MM.1S (cell line): ENCODE data around the gene ARTN.

Experiments used
- DNase-seq: peaks from one replicate; pipeline ENCODE4 v3.0.0-alpha.2; 2015
- H2AFZ ChIP-seq: fragments of 300-600 bp; sonication (generic); 2 replicates; pipeline ENCODE4 v1.6.0; 2016; ENCODE audit warnings: antibody characterized with exemption, low read length
- H3F3A ChIP-seq: fragments of 300-600 bp; sonication (generic); 2 replicates; pipeline ENCODE4 v1.6.1; 2016; ENCODE audit warnings: mild to moderate bottlenecking, antibody characterized with exemption, low read length, moderate library complexity, mixed read lengths; ENCODE audit not compliant: insufficient read depth
- H3K27ac ChIP-seq: fragments of 300-600 bp; sonication (generic); 2 replicates; pipeline ENCODE4 v1.5.1; 2016; ENCODE audit warnings: mild to moderate bottlenecking, low read length
- H3K27me3 ChIP-seq: fragments of 300-600 bp; sonication (generic); replicated peaks from 2 replicates; pipeline ENCODE4 v1.6.0; 2016; ENCODE audit warnings: low read length; ENCODE audit not compliant: insufficient read depth
- H3K36me3 ChIP-seq: fragments of 300-600 bp; sonication (generic); replicated peaks from 2 replicates; pipeline ENCODE4 v1.6.1; 2016; ENCODE audit warnings: mild to moderate bottlenecking, low read length, mixed read lengths; ENCODE audit not compliant: insufficient read depth
- H3K4me1 ChIP-seq: fragments of 300-600 bp; sonication (generic); 2 replicates; pipeline ENCODE4 v1.6.1; 2016; ENCODE audit warnings: low read length, mixed read lengths
- H3K4me2 ChIP-seq: fragments of 300-600 bp; sonication (generic); 2 replicates; pipeline ENCODE4 v1.6.0; 2016; ENCODE audit warnings: low read depth, low read length
- H3K4me3 ChIP-seq: fragments of 300-600 bp; sonication (generic); 2 replicates; pipeline ENCODE4 v1.5.1; 2016; ENCODE audit warnings: low read length, mixed read lengths
- H3K79me2 ChIP-seq: fragments of 300-600 bp; sonication (generic); 2 replicates; pipeline ENCODE4 v1.6.1; 2016; ENCODE audit warnings: mixed run types, low read length, mixed read lengths
- H3K9ac ChIP-seq: fragments of 300-600 bp; sonication (generic); 2 replicates; pipeline ENCODE4 v1.6.1; 2016; ENCODE audit warnings: low read length, mixed read lengths
- H3K9me2 ChIP-seq: fragments of 300-600 bp; sonication (generic); replicated peaks from 2 replicates; pipeline ENCODE4 v1.6.1; 2016; ENCODE audit warnings: mild to moderate bottlenecking, low read length, mixed read lengths; ENCODE audit not compliant: insufficient read depth
- H3K9me3 ChIP-seq: fragments of 300-600 bp; sonication (generic); replicated peaks from 2 replicates; pipeline ENCODE4 v1.6.1; 2016; ENCODE audit warnings: mild to moderate bottlenecking, low read length, mixed read lengths; ENCODE audit not compliant: insufficient read depth
- H4K20me1 ChIP-seq: fragments of 300-600 bp; sonication (generic); 2 replicates; pipeline ENCODE4 v1.6.1; 2016; ENCODE audit warnings: mild to moderate bottlenecking, low read length, moderate library complexity, mixed read lengths; ENCODE audit not compliant: insufficient read depth
- EZH2 ChIP-seq: fragments of 300-600 bp; sonication (generic); optimal IDR thresholded peaks from 2 replicates; pipeline ENCODE3; 2017; ENCODE audit warnings: low read depth, mild to moderate bottlenecking, antibody characterized with exemption, low read length, mixed read lengths
- EZH2phosphoT487 ChIP-seq: fragments of 300-600 bp; sonication (generic); IDR thresholded peaks from 2 replicates; pipeline ENCODE4 v1.6.1; 2018; ENCODE audit warnings: antibody characterized with exemption, low read length
- TF ChIP-seq, protein P1 (sequence below): fragments of 300-600 bp; sonication (generic); IDR thresholded peaks from 2 replicates; pipeline ENCODE4 v1.5.1; 2016; ENCODE audit warnings: antibody characterized with exemption, low read length, mixed read lengths

Gene ARTN

DNA sequence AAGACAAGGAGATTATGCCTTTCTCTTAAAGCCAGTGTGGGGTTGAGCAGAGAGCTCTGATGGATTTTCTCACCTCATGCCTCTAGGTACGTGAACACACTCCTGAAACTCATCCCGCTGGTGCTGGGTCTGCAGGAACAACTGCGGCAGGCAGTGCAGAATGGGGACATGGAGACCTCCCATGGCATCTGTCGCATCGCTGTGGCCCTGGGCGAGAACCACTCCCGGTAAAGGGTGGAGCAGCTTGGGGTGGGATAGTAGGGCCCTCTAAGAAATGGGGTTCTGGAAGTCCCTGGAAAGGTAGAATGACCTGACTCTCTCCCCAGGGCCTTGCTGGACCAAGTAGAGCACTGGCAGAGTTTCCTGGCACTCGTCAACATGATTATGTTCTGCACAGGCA is 22.6 kb downstream of the ARTN start:
- H3K4me2 ChIP-seq, result no peak overlapping the region
- no peaks in the 10 kb centered on the region for H3K27me3 ChIP-seq
- no peaks in the 10 kb centered on the region for H3K4me1 ChIP-seq
- no peaks in the 10 kb centered on the region for H3K36me3 ChIP-seq
- TF ChIP-seq EZH2phosphoT487, result no peak
- TF ChIP-seq EZH2, result no peak
- TF ChIP-seq, protein P1, sequence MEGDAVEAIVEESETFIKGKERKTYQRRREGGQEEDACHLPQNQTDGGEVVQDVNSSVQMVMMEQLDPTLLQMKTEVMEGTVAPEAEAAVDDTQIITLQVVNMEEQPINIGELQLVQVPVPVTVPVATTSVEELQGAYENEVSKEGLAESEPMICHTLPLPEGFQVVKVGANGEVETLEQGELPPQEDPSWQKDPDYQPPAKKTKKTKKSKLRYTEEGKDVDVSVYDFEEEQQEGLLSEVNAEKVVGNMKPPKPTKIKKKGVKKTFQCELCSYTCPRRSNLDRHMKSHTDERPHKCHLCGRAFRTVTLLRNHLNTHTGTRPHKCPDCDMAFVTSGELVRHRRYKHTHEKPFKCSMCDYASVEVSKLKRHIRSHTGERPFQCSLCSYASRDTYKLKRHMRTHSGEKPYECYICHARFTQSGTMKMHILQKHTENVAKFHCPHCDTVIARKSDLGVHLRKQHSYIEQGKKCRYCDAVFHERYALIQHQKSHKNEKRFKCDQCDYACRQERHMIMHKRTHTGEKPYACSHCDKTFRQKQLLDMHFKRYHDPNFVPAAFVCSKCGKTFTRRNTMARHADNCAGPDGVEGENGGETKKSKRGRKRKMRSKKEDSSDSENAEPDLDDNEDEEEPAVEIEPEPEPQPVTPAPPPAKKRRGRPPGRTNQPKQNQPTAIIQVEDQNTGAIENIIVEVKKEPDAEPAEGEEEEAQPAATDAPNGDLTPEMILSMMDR, result no peak
- no peaks in the 10 kb centered on the region for H4K20me1 ChIP-seq
- H3K4me3 ChIP-seq, result no peak overlapping the region
- no peaks in the 10 kb centered on the region for H3K9me3 ChIP-seq
- no peaks in the 10 kb centered on the region for H3K79me2 ChIP-seq
- H3F3A ChIP-seq, result no peaks in the 10 kb centered on the region
- no peak overlapping the region for H3K9ac ChIP-seq
- H3K27ac ChIP-seq, result no peak overlapping the region
- H2AFZ ChIP-seq, result no peak overlapping the region
- H3K9me2 ChIP-seq, result no peaks in the 10 kb centered on the region
- DNase-seq, result no peak

DNA sequence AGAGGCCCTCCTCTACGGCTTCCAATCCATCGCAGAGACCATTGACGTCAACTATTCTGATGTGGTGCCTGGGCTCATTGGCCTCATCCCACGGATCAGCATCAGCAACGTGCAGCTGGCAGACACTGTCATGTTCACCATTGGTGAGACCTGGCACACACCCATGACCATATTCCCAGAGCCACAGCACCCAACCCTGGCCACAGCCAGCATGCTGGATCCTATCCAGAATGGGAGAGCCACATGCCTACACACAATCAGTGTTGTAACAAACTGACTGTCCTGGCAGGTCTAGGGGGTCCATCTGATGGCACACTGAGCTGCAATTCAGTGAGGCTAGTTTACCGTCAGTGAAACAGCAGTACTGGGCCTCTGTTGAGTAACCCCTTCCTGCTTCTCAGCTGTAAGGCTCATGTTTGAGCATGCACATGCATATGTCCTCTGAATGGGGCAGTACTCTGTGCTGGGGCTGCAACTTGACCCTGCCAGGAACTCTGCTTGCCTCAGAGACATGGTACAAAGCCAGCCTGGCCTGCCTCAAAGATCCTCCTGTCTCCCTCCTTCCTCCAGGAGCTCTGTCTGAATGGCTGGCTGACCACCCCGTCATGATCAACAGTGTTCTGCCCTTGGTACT is 23.9 kb downstream of the ARTN start:
- Histone ChIP-seq H3K9me3 (no peaks in the 10 kb centered on the region), H3K4me1 (no peaks in the 10 kb centered on the region), H3K9me2 (no peaks in the 10 kb centered on the region), H3K9ac (no peak overlapping the region), H2AFZ (no peak overlapping the region), H3F3A (no peaks in the 10 kb centered on the region), H3K27ac (no peak overlapping the region), H4K20me1 (no peaks in the 10 kb centered on the region), H3K27me3 (no peaks in the 10 kb centered on the region), H3K79me2 (no peaks in the 10 kb centered on the region), H3K36me3 (no peaks in the 10 kb centered on the region), H3K4me3 (no peak overlapping the region), H3K4me2 (no peak overlapping the region)
- no peak for DNase-seq
- TF ChIP-seq EZH2phosphoT487, result no peak
- TF ChIP-seq, protein P1, result no peak
- no peak for TF ChIP-seq EZH2

DNA sequence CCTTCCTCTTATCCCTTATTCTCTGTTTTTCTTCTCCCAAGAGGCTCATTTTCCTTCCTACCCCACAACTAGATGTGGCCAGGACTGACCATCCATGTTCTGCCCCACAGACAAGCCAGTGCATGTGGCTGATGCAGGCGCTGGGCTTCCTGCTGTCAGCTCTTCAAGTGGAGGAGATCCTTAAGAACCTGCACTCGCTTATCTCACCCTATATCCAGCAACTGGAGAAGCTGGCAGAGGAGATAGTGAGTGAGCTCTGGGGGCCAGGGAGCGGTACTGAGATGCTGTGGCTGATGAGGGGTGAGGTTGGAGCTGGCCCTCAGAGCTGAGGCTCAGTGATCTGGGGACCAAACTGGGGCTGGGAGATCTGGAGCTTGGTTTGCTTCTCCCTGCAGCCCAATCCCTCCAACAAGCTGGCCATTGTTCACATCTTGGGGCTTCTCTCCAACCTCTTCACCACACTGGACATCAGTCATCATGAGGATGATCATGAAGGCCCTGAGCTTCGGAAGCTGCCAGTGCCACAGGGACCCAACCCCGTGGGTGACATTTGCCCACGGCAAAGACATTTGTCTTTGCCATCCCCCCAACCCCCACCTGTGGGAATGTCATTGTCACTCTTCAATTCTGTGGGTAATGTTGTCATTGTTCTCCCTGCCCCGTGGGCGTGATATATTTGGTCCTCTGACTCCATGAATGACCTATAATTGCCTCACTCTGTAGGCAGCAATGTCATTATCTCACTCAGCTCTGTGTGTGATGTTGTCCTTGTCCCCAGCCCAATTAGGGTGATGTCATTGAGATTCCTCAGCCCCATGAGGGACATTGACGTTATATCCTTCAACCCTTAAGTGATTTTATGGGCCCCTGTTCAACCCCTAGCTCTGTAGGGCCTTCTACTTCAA is 25.0 kb downstream of the ARTN start:
- Histone ChIP-seq H3K79me2 (no peaks in the 10 kb centered on the region), H3K9ac (no peak overlapping the region), H4K20me1 (no peaks in the 10 kb centered on the region), H3K4me1 (no peaks in the 10 kb centered on the region), H3K27me3 (no peaks in the 10 kb centered on the region), H3F3A (no peaks in the 10 kb centered on the region; the same call in 1 of the 2 replicates), H3K4me2 (no peak overlapping the region), H3K36me3 (no peaks in the 10 kb centered on the region), H3K27ac (no peak overlapping the region), H3K4me3 (no peak overlapping the region), H3K9me3 (no peaks in the 10 kb centered on the region), H2AFZ (no peak overlapping the region), H3K9me2 (no peaks in the 10 kb centered on the region)
- no peak for DNase-seq
- TF ChIP-seq, protein P1, result no peak
- TF ChIP-seq EZH2phosphoT487 (no peak), EZH2 (no peak)
